Epithelial cell of prostate (primary cell): ENCODE data around the gene CATSPERE.
A peak's percentile ranks its signal among the peaks of the same experiment; 100 is the strongest.

Experiments
- DNase-seq: peaks from one replicate; pipeline ENCODE4 v3.0.0-alpha.2; 2011; ENCODE audit warnings: low read depth, low spot score
- H3K27ac ChIP-seq: fragments of 450-650 bp; 2 replicates; pipeline ENCODE4 v1.5.1; 2017; ENCODE audit warnings: mild to moderate bottlenecking

CATSPERE gene

GRCh38 chr1:244461245-244462071 is at the start of gene CATSPERE:
CATSPERE (plus strand) TSS chr1:244461273; CDS start chr1:244461430, 157 bp downstream.
- DNase-seq: peak; percentile 16
- peak within 1 kb of the TSS; percentile 57 for H3K27ac ChIP-seq

GRCh38 chr1:244412176-244412575 is 48.9 kb upstream of the CATSPERE start:
- H3K27ac ChIP-seq: no peak overlapping the region
- no peak for DNase-seq

GRCh38 chr1:244413736-244414135 is 47.3 kb upstream of the CATSPERE start:
- H3K27ac ChIP-seq: no peak overlapping the region
- DNase-seq: no peak

- DNase-seq: peak; percentile 14
- H3K27ac ChIP-seq: no peak overlapping the region
Measured at GRCh38 chr1:244414543-244414942, 46.5 kb upstream of the CATSPERE start.

GRCh38 chr1:244419024-244419423 is 42.0 kb upstream of the CATSPERE start:
- no peak overlapping the region for H3K27ac ChIP-seq
- DNase-seq: no peak

- no peak overlapping the region for H3K27ac ChIP-seq
- no peak for DNase-seq
Measured at GRCh38 chr1:244422174-244422573, 38.9 kb upstream of the CATSPERE start.

- H3K27ac ChIP-seq: no peak overlapping the region
Measured at GRCh38 chr1:244424649-244425334, 36.3 kb upstream of the CATSPERE start.

GRCh38 chr1:244427647-244428046 is 33.4 kb upstream of the CATSPERE start:
- no peak for DNase-seq
- H3K27ac ChIP-seq: no peak overlapping the region

More at GRCh38 chr1:244424649-244425334, 36.3 kb upstream of the CATSPERE start:
- no peak for DNase-seq

GRCh38 chr1:244429818-244430217 is 31.3 kb upstream of the CATSPERE start:
- no peak overlapping the region for H3K27ac ChIP-seq
- DNase-seq: no peak

GRCh38 chr1:244431166-244431565 is 29.9 kb upstream of the CATSPERE start:
- DNase-seq: no peak
- H3K27ac ChIP-seq: no peak overlapping the region

GRCh38 chr1:244435562-244436205 is 25.4 kb upstream of the CATSPERE start:
- DNase-seq: no peak
- H3K27ac ChIP-seq: peak overlapping the region; percentile 72

GRCh38 chr1:244436336-244437085 is 24.6 kb upstream of the CATSPERE start:
- peak overlapping the region; percentile 72 for H3K27ac ChIP-seq
- no peak for DNase-seq

- DNase-seq: no peak
Measured at GRCh38 chr1:244437086-244437468, 24.0 kb upstream of the CATSPERE start.

GRCh38 chr1:244439391-244440032 is 21.6 kb upstream of the CATSPERE start:
- DNase-seq: no peak
- no peak overlapping the region for H3K27ac ChIP-seq

More at GRCh38 chr1:244437086-244437468, 24.0 kb upstream of the CATSPERE start:
- H3K27ac ChIP-seq: peak overlapping the region; percentile 72

GRCh38 chr1:244442850-244443249 is 18.2 kb upstream of the CATSPERE start:
- H3K27ac ChIP-seq: no peak overlapping the region
- no peak for DNase-seq

- no peak for DNase-seq
- peak overlapping the region; percentile 0 for H3K27ac ChIP-seq
Measured at GRCh38 chr1:244444854-244445253, 16.2 kb upstream of the CATSPERE start.

- no peak for DNase-seq
- peak overlapping the region; percentile 0 for H3K27ac ChIP-seq
Measured at GRCh38 chr1:244445320-244446181, 15.5 kb upstream of the CATSPERE start.

- H3K27ac ChIP-seq: no peak overlapping the region
- no peak for DNase-seq
Measured at GRCh38 chr1:244447024-244447423, 14.0 kb upstream of the CATSPERE start.

- DNase-seq: no peak
- no peak overlapping the region for H3K27ac ChIP-seq
Measured at GRCh38 chr1:244447552-244447951, 13.5 kb upstream of the CATSPERE start.
